MG63 (cell line): ENCODE results near the gene RNASEL. TPM values are rescaled to one million over a fixed set of nuclear protein-coding genes. Genes with fewer than 3 reads are reported as not detected.
"Not testable (repeated sequence)": the region's sequence is repeated elsewhere in the genome, so short reads cannot be mapped to it uniquely, and the experiment has no call there.

ENCODE experiments used
- DNase-seq: peaks from one replicate; pipeline ENCODE4 v3.0.0-alpha.2; 2020
- H3K27me3 ChIP-seq: fragments of 250-450 bp; sonication (Bioruptor Pico); 2 replicates; pipeline ENCODE4 v1.5.1; 2020; ENCODE audit warnings: mild to moderate bottlenecking, moderate library complexity
- H3K36me3 ChIP-seq: fragments of 250-450 bp; sonication (Bioruptor Pico); 2 replicates; pipeline ENCODE4 v1.5.1; 2020; ENCODE audit warnings: mild to moderate bottlenecking, moderate library complexity
- H3K4me3 ChIP-seq: fragments of 250-450 bp; sonication (Bioruptor Pico); 2 replicates; pipeline ENCODE4 v1.5.1; 2020; ENCODE audit warnings: mild to moderate bottlenecking, moderate library complexity
- H3K9me3 ChIP-seq: fragments of 250-450 bp; sonication (Bioruptor Pico); 2 replicates; pipeline ENCODE4 v1.5.1; 2020; ENCODE audit warnings: mild to moderate bottlenecking, moderate library complexity
- total RNA-seq: library from RNA; depleted of rRNA; stranded (reverse); fragments of >200 nt; shearing (Covaris generic); gene quantifications from 2 replicates; pipeline ENCODE4 v1.2.3, GENCODE V29; 2014; ENCODE audit warnings: low replicate concordance; rRNA removed

Gene RNASEL
- total RNA-seq, 1 experiment from 2014 or later: 4.0 TPM

DNA sequence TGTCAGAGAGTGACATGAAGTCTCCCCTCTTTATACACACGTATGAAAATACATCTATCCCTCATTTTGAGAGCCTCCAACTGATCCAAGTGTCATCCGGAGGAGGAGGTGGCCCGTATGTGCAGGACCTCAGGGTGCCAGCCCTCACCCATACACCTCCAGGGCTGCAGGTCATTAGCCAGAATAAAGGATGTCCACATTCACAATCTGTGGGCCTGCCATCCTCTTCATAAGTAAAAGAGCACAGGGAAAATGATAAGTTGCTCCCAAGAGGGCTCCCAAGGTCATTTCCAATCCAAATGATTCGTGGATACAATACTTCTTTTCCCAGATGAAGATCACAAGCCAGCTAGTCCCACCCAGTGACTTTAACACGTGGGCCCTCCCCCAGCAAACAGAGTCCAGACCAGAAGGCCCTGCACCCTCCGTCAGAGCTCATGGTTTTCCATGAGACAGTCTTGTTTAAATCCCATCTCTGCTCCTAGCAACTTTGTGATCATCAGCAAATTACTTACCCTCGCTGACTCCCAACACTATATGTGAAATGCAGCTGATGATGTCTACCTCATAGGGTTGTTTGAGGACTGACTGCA is 28.6 kb downstream of the RNASEL start:
- Histone ChIP-seq H3K4me3 (no peak overlapping the region), H3K27me3 (no peaks in the 10 kb centered on the region), H3K36me3 (no peaks in the 10 kb centered on the region), H3K9me3 (no peaks in the 10 kb centered on the region)
- no peak for DNase-seq

DNA sequence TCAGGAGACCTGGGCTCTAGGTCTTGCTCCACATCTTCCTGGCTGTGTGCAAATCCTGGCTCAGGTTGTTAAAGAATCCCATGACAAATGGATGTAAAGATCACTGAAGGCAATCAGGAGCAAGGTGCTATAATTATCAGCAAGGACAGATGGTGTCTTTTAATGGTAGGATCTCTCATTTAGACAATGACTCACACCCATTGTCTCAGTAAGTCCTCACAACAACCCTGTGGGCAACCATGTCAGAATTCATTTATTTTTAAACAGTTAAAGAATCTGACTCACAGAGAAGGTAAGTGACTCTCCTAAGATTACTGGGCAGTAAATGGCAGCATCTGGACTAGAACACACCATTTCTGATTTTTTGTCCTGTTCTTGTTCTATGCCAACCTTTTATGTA is 32.8 kb downstream of the RNASEL start:
- no peak for DNase-seq
- H3K9me3 ChIP-seq: no peaks in the 10 kb centered on the region; the same call in 1 of the 2 replicates

DNA sequence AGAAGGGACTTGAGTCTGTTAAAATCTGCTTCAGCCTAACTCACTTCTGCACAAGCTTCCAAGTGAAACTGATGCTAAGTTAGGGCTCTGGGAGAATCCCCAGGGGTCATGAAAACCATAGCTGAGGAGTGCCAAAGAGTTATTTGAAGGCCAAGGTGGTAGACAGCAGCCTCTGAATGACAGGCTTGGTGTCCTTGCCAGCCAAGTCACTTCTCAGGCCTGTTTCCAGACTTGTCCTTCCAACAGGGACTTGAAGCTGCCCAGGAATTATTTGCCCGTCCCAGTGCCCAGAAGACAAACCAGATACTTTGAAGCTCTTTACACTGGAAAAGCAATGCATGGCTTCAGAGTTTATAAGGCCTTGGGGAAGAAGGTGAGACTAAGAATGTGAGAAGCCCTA is 33.6 kb downstream of the RNASEL start:
- Histone ChIP-seq H3K4me3 (no peak overlapping the region), H3K27me3 (no peaks in the 10 kb centered on the region), H3K9me3 (no peaks in the 10 kb centered on the region; the same call in 1 of the 2 replicates), H3K36me3 (no peaks in the 10 kb centered on the region)
- DNase-seq: no peak

More for the DNA sequence above, 32.8 kb downstream of the RNASEL start:
- Histone ChIP-seq H3K4me3 (no peak overlapping the region), H3K36me3 (no peaks in the 10 kb centered on the region), H3K27me3 (no peaks in the 10 kb centered on the region)

DNA sequence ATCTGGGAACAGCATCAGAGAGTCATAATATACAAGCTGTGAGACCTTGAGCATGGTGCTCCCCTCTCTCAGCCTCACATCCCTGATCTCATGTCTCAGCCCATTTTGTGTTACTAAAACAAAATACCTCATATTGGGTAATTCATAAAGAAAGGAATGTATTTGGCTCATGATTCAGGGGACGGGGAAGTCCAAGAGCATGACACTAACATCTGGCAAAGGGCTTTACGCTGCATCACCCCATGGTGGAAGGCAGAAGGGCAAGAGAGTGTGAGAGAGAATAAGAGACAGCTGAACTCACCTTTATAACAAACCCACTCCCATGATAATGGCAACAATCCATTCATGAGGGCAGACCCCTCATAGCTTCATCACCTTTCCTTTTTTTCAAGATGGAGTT is 36.5 kb downstream of the RNASEL start:
- Histone ChIP-seq H3K9me3 (no peaks in the 10 kb centered on the region; the same call in 1 of the 2 replicates), H3K27me3 (no peaks in the 10 kb centered on the region), H3K36me3 (no peaks in the 10 kb centered on the region), H3K4me3 (no peak overlapping the region)
- DNase-seq: no peak

DNA sequence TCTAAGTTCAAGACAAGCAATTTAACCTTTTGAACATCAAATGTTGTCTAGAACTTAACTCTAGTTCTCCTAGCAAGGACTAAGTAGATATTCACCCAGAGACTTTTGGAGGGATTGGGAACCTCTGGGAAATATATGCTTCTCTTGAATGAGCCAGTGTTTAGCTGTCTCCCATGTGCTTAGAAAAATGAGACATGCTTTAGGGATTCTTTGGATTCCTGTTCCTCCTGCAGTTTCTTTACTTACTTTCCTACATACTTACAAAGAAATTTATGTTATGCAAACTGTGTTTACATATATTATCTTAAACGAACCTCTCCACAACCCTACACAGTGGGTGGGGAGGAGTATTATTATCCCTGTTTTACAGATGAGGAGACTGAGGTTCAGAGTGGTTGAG is 39.2 kb downstream of the RNASEL start:
- Histone ChIP-seq H3K27me3 (peaks cover 4% of the 10 kb centered on the region), H3K36me3 (no peaks in the 10 kb centered on the region), H3K4me3 (no peak overlapping the region), H3K9me3 (no peaks in the 10 kb centered on the region; the same call in 1 of the 2 replicates)
- no peak for DNase-seq

DNA sequence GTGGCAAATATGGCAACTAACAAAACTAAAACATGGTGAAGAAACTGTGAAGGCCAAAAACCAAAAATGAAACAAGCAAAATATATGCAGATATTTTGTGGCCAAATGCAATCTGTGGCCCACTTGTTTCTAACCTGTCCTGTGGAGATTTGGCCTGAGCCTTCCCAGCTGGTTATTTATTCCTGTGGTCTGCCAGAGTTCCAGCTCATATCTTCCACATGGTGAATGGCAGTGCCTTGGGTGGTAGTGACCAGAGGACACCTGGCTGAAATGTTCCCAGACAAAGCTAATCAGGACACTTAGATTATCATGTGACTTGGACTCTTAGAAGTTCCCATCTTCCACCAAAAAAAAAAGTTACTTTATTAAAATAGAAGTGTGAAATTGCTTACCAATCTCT is 39.7 kb downstream of the RNASEL start:
- Histone ChIP-seq H3K36me3 (no peaks in the 10 kb centered on the region), H3K9me3 (no peaks in the 10 kb centered on the region; the same call in 1 of the 2 replicates), H3K27me3 (peaks cover 4% of the 10 kb centered on the region), H3K4me3 (no peak overlapping the region)
- no peak for DNase-seq

DNA sequence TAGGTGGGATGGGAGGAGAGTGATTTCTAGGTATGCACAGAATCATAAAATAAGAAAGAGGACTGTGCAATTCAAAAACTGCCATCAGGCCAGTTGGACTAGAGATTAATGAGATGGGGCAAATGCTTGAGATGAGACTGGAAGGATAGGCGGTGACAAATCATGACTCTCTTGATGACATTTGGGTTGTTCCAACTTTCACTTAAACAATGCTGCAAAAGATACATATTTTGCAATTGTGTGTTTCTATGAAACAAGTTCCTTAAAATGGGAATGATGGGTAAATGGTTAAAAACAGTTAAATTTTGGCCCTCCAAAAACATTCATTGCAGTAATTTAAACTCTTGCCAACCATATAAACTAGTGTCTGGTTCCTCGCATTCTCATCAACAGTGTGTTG is 55.2 kb downstream of the RNASEL start:
- no peaks in the 10 kb centered on the region for H3K9me3 ChIP-seq
- no peaks in the 10 kb centered on the region for H3K36me3 ChIP-seq
- peaks cover 14% of the 10 kb centered on the region for H3K27me3 ChIP-seq
- H3K4me3 ChIP-seq: no peak overlapping the region
- no peak for DNase-seq

DNA sequence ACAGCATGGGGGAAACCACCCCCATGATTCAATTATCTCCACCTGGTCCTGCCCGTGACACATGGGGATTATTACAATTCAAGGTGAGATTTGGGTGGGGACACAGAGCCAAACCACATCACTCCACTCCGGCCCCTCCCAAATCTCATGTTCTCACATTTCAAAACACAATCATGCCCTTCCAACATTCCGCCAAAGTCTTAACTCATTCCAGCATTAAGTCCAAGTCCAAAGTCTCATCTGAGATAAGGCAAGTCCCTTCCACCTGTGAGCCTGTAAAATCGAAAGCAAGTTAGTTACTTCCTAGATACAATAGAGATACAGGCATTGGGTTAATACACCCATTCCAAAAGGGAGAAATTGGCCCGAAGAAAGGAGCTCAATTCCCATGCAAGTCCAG is 60.9 kb downstream of the RNASEL start:
- not testable (repeated sequence) for H3K36me3 ChIP-seq, H3K4me3 ChIP-seq, H3K9me3 ChIP-seq, DNase-seq
- H3K27me3 ChIP-seq: peaks cover 12% of the 10 kb centered on the region

DNA sequence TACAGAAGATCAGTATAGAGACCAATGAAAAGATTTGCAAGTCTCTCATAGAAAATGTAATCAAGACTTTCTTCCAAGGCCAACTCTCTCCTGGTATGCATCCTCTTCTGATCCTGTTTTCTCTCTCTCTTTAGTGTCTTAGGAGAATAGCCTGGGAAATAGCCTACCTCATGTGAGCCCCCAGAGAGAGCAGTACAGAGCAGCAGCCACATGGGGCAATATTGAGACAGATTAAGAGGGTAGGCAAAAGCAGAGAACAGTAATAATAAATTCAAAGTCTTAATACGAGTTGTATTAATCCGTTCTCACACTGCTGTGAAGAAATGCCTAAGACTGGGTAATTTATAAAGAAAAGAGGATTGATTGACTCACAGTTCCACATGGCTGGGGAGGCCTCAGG is 61.4 kb downstream of the RNASEL start:
- H3K9me3 ChIP-seq: peaks cover 2% of the 10 kb centered on the region; the same call in 1 of the 2 replicates
- no peaks in the 10 kb centered on the region for H3K36me3 ChIP-seq
- no peak overlapping the region for H3K4me3 ChIP-seq
- peaks cover 12% of the 10 kb centered on the region for H3K27me3 ChIP-seq
- no peak for DNase-seq

DNA sequence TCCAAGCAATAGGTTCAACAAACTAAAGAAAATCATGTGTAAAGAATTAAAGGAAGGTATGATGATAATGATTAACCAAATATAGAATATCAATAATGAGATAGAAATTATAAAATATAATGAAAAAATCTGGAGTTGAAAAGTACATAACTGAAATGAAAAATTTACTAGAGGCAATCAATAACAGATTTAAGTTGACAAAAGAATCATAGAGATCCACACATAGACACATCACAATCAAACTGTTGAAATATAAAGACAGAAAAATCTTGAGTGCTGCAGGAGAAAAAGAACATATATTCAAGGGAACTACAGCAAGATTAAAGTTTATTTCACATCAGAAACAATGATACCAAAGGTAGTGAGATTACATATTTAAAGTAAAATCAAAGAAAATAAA is 63.7 kb downstream of the RNASEL start:
- no peak for DNase-seq
- Histone ChIP-seq H3K4me3 (no peak overlapping the region), H3K9me3 (peaks cover 2% of the 10 kb centered on the region; the same call in 1 of the 2 replicates), H3K27me3 (no peaks in the 10 kb centered on the region), H3K36me3 (no peaks in the 10 kb centered on the region)

Other genes starting within 250 kb of the RNASEL start
- gene GLUL, start 197.5 kb downstream of the RNASEL start, total RNA-seq: 158 and 173 TPM in 2 replicates
- gene TEDDM1, start 188.6 kb downstream of the RNASEL start, total RNA-seq: not detected in 2 replicates
- gene RGSL1, start 139.1 kb downstream of the RNASEL start, total RNA-seq: not detected in 2 replicates
- 0.40 TPM in 1 of 2 replicates, not detected in the other for gene RGS16, start 15.1 kb upstream of the RNASEL start, total RNA-seq
- not detected in 2 replicates for gene RGS8, start 95.3 kb upstream of the RNASEL start, total RNA-seq
- gene NPL, start 200.5 kb upstream of the RNASEL start, total RNA-seq: 2.3 and 6.8 TPM in 2 replicates